BJ (cell line): ENCODE data around the gene EIF2S2. TPM values are rescaled to one million over a fixed set of nuclear protein-coding genes. Genes with fewer than 3 reads are reported as not detected.

ENCODE experiments used
- CTCF ChIA-PET: fragments of 350-600 bp; formaldehyde crosslinking; extraction: SDS; loops from one replicate; lab custom pipeline; 2021; ENCODE audit warnings: antibody characterized with exemption, inconsistent platforms; lab: Yijun Ruan, JAX
- POLR2A ChIA-PET: fragments of 300-600 bp; sonication (Branson Sonifier 250); formaldehyde crosslinking; extraction: SDS; loops from one replicate; lab custom pipeline; 2021; ENCODE audit warnings: antibody characterized with exemption; lab: Charles Lee
- DNase-seq: peaks from one replicate; pipeline ENCODE4 v3.0.0-alpha.2; 2011; ENCODE audit warnings: low read depth
- H3K27me3 ChIP-seq: 2 replicates; pipeline ENCODE4 v1.6.0; 2011; ENCODE audit warnings: low read length; ENCODE audit not compliant: control insufficient read depth, insufficient read depth
- H3K36me3 ChIP-seq: 2 replicates; pipeline ENCODE4 v1.5.1; 2011; ENCODE audit warnings: low read length; ENCODE audit not compliant: control insufficient read depth, insufficient read depth
- H3K4me3 ChIP-seq: 2 replicates; pipeline ENCODE4 v1.5.1; 2011; ENCODE audit warnings: low read depth, mild to moderate bottlenecking, control low read depth, low read length
- CTCF ChIP-seq: IDR thresholded peaks from 2 replicates; pipeline ENCODE4 v1.5.1; 2011; ENCODE audit warnings: low read depth, mild to moderate bottlenecking, control low read depth, inconsistent platforms, low read length, moderate library complexity; ENCODE audit not compliant: insufficient read depth
- polyA plus RNA-seq: library from polyadenylated mRNA; depleted of rRNA; stranded (reverse); fragments of >200 nt; gene quantifications from 2 replicates; pipeline ENCODE4 v1.2.3, GENCODE V29; 2011

Gene EIF2S2
- polyA plus RNA-seq, 1 experiment, result 78.6 TPM

DNA sequence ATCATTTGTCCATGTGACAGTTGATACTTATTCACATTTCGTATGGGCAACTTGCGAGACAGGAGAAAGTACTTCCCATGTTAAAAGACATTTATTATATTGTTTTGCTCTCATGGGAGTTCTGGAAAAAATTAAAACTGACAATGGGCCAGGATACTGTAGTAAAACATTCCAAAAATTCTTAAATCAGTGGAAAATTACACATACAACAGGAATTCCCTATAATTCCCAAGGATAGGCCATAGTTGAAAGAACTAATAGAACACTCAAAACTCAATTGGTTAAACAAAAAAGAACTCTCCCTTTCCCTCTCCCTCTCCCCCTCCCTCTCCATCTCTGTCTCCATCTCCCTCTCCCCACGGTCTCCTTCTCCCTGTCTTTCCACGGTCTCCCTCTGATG lies 19.4 kb upstream of the EIF2S2 start:
- Histone ChIP-seq H3K36me3 (no peaks in the 10 kb centered on the region), H3K4me3 (no peak overlapping the region), H3K27me3 (no peaks in the 10 kb centered on the region)
- no peak for TF ChIP-seq CTCF
- DNase-seq, result no peak
- ChIA-PET CTCF (no interaction called here), POLR2A (no interaction called here)

GRCh38 chr20:34129518-34130162 lies 17.6 kb upstream of the EIF2S2 start:
- ChIA-PET CTCF (interaction anchor here (0.6 to 2.0 kb wide), 16 partner anchors 9 to 304 kb away, joined by 3 to 15 read pairs (median 3); partner anchors contain the start of gene EIF2S2), POLR2A (no interaction called here)

DNA sequence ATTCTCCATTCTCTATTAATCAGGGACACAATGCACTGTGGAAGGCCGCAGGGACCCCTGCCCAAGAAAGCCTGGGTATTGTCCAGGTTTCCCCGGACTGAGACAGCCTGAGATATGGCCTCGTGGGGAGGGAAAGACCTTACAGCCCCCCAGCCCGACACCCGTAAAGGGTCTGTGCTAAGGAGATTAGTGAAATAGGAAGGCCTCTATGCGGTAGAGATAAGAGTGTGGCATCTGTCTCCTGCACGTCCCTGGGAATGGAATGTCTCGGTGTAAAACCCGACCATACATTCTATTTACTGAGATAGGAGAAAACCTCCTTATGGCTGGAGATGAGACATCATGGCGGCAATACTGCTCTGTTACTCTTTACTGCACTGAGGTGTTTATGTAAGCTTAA lies 15.7 kb upstream of the EIF2S2 start:
- DNase-seq, result no peak
- POLR2A ChIA-PET, result no interaction called here
- TF ChIP-seq CTCF, result no peak
- Histone ChIP-seq H3K36me3 (no peaks in the 10 kb centered on the region), H3K4me3 (no peak overlapping the region), H3K27me3 (no peaks in the 10 kb centered on the region)
- CTCF ChIA-PET, result interaction anchor here (0.7 to 1.0 kb wide), 4 partner anchors 9 to 666 kb away, joined by 3 to 5 read pairs (median 4); no protein-coding TSS in a partner anchor

More at GRCh38 chr20:34129518-34130162, 17.6 kb upstream of the EIF2S2 start:
- Histone ChIP-seq H3K36me3 (no peaks in the 10 kb centered on the region), H3K27me3 (no peaks in the 10 kb centered on the region), H3K4me3 (no peak overlapping the region)
- peak; percentile 80 for TF ChIP-seq CTCF
- no peak for DNase-seq

GRCh38 chr20:34124469-34125249 lies 12.6 kb upstream of the EIF2S2 start:
- H3K4me3 ChIP-seq, result no peak overlapping the region
- no peaks in the 10 kb centered on the region for H3K36me3 ChIP-seq
- DNase-seq, result no peak
- ChIA-PET POLR2A (no interaction called here), CTCF (interaction anchor here (0.6 to 1.7 kb wide), 3 partner anchors 11 to 679 kb away, joined by 3 to 7 read pairs (median 7); no protein-coding TSS in a partner anchor)
- no peak for TF ChIP-seq CTCF
- H3K27me3 ChIP-seq, result no peaks in the 10 kb centered on the region; the same call in 1 of the 2 replicates

GRCh38 chr20:34123309-34123708 lies 11.3 kb upstream of the EIF2S2 start:
- Histone ChIP-seq H3K27me3 (no peaks in the 10 kb centered on the region; the same call in 1 of the 2 replicates), H3K36me3 (no peaks in the 10 kb centered on the region), H3K4me3 (no peak overlapping the region)
- DNase-seq, result no peak
- ChIA-PET POLR2A (no interaction called here), CTCF (no interaction called here)
- no peak for TF ChIP-seq CTCF
